Prostate gland (tissue), 2 donors: ENCODE results near the gene SUGCT.

ENCODE experiments used
- CTCF ChIP-seq, 4 experiments: fragments of 200-600 bp in 2 of 4; fragments of 450-650 bp in 2 of 4; sonication (generic) in 2 of 4; IDR thresholded peaks; 1 replicate in 3 of 4; 2 replicates in 1 of 4; pipeline ENCODE4 v1.5.1; 2016 to 2019; ENCODE audit warnings: antibody characterized with exemption in 4 of 4, mild to moderate bottlenecking in 2 of 4, moderate library complexity in 2 of 4
- POLR2A ChIP-seq: fragments of 450-650 bp; IDR thresholded peaks from one replicate; pipeline ENCODE4 v1.6.1; 2016; ENCODE audit warnings: antibody characterized with exemption, mild to moderate bottlenecking
- POLR2AphosphoS5 ChIP-seq: sonication (generic); formaldehyde crosslinking; IDR thresholded peaks from one replicate; pipeline ENCODE4 v1.6.1; 2017; ENCODE audit warnings: antibody characterized with exemption

GRCh38 chr7:40371806-40372440 lies 237.1 kb downstream of the SUGCT start:
- TF ChIP-seq CTCF (IDR thresholded peaks at IDR 0.05) (no peak), POLR2AphosphoS5 (no peak), POLR2A (no peak)
